Choroid plexus epithelial cell (primary cell): ENCODE results near the gene SRR.

Source experiments
- DNase-seq: peaks from one replicate; pipeline ENCODE4 v3.0.0-alpha.2; 2010; ENCODE audit warnings: low read depth
- H3K4me3 ChIP-seq: 2 replicates; pipeline ENCODE4 v1.5.1; 2011; ENCODE audit warnings: low read depth, mild to moderate bottlenecking, control low read depth, low read length, moderate library complexity
- TF ChIP-seq, protein P1 (sequence below): conservative IDR thresholded peaks from 2 replicates; pipeline ENCODE4 v1.5.1; 2011; ENCODE audit warnings: low read depth, mild to moderate bottlenecking, control low read depth, inconsistent platforms, low read length, moderate library complexity

Gene SRR

DNA sequence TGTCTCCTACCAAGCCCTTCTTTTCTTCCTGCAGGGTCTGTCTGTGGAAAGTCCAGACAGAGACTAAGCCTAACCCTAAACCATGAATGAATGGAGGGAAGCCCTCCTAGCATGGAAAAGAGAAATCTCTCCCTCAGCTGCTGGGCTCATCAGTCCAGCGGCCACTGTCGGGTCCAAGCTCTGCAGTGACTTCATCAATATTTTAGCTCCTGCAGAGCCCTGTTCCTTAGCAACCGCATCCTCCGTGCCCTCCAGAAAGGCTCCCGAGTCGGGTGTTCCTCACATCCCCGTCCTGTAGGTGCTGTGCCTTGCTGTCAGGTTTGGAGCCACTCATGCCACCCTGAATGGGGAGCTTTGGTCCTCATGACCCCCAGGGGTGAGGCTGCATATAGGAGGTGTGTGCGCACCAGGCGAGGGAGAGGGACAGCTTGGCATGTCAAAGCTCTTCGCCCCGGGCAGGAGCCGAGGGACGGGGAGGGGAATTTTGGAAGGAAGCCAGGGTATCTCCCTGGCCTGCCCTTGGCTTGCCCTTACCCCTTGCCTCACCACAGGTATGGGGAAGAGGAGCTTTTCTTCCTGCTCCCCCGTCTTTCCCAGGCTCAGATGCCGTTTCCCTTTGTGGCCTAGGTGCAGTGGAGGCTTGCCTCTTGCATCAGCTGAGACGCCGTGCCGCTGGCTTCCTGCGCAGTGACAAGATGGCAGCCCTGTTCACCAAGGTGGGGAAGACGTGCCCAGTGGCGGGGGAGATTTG lies 57.4 kb downstream of the SRR start:
- TF ChIP-seq, protein P1, sequence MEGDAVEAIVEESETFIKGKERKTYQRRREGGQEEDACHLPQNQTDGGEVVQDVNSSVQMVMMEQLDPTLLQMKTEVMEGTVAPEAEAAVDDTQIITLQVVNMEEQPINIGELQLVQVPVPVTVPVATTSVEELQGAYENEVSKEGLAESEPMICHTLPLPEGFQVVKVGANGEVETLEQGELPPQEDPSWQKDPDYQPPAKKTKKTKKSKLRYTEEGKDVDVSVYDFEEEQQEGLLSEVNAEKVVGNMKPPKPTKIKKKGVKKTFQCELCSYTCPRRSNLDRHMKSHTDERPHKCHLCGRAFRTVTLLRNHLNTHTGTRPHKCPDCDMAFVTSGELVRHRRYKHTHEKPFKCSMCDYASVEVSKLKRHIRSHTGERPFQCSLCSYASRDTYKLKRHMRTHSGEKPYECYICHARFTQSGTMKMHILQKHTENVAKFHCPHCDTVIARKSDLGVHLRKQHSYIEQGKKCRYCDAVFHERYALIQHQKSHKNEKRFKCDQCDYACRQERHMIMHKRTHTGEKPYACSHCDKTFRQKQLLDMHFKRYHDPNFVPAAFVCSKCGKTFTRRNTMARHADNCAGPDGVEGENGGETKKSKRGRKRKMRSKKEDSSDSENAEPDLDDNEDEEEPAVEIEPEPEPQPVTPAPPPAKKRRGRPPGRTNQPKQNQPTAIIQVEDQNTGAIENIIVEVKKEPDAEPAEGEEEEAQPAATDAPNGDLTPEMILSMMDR, result no peak
- H3K4me3 ChIP-seq, result no peak overlapping the region
- no peak for DNase-seq

DNA sequence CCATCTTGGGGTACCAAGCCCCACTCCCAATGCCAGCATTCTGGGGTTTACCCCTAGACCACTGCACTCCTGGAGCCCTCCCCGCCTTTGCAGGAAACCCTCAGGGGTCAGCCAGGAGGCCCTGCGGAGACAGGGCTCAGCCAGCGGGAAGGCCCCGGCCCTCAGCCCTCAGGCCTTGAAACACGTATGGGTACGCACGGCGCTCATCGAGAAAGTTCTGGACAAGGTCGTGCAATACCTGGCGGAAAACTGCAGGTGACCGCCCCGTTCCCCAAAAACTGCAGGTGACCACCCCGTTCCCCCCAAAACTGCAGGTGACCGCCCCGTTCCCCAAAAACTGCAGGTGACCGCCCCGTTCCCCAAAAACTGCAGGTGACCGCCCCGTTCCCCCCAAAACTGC lies 58.3 kb downstream of the SRR start:
- TF ChIP-seq, protein P1, result no peak
- no peak for DNase-seq
- H3K4me3 ChIP-seq, result no peak overlapping the region

DNA sequence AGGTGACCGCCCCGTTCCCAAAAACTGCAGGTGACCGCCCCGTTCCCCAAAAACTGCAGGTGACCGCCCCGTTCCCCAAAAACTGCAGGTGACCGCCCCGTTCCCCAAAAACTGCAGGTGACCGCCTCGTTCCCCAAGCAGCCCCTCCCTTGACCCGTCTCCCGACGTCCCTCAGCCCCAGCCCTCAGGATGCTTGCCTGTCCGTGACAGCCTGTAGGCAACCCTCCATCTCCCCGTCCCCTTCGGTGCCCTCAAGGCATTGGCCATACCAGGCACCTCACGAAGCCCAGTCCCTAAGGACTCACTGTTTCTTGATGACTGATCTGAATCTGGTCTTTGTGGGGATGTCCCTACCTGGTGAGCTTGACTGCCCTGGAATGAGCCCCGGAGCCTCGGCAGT lies 58.7 kb downstream of the SRR start:
- H3K4me3 ChIP-seq, result no peak overlapping the region
- TF ChIP-seq, protein P1, result no peak
- DNase-seq, result no peak

DNA sequence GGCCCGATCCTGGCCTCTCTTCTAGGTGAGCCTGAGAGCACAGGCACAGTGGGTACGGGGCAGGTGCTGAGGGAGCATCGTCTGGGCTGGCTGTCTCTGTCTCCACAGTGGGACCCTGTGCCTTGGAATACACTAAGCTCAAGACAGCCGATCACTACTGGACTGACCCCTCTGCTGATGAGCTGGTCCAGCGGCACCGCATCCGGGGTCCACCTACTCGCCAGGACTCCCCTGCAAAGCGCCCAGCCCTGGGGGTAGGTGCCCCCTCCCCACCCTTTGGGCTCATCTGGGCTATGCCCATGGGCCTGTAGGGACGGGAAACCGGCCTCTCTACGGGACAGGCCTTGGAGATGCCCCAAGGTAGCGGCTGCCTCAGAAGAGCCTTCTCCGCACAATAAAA lies 59.1 kb downstream of the SRR start:
- no peak for DNase-seq
- no peak overlapping the region for H3K4me3 ChIP-seq
- TF ChIP-seq, protein P1, result no peak

DNA sequence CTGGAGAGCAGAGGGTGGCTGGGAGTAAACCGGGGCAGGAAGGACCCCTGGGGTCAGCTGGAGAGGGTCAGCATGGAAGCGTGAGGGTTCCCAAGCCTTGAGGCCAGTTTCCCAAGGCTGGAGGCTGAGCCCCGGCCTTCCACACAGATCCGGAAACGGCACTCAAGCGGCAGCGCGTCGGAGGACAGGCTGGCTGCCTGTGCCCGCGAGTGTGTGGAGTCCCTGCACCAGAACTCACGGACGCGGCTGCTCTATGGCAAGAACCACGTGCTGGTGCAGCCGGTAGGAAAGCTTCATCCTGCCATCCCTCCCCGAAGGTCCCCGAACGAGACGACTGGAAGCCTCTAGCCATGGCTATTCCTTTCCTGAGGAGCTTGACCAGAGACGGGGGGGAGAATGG lies 59.6 kb downstream of the SRR start:
- DNase-seq, result no peak
- TF ChIP-seq, protein P1, result no peak
- H3K4me3 ChIP-seq, result no peak overlapping the region

DNA sequence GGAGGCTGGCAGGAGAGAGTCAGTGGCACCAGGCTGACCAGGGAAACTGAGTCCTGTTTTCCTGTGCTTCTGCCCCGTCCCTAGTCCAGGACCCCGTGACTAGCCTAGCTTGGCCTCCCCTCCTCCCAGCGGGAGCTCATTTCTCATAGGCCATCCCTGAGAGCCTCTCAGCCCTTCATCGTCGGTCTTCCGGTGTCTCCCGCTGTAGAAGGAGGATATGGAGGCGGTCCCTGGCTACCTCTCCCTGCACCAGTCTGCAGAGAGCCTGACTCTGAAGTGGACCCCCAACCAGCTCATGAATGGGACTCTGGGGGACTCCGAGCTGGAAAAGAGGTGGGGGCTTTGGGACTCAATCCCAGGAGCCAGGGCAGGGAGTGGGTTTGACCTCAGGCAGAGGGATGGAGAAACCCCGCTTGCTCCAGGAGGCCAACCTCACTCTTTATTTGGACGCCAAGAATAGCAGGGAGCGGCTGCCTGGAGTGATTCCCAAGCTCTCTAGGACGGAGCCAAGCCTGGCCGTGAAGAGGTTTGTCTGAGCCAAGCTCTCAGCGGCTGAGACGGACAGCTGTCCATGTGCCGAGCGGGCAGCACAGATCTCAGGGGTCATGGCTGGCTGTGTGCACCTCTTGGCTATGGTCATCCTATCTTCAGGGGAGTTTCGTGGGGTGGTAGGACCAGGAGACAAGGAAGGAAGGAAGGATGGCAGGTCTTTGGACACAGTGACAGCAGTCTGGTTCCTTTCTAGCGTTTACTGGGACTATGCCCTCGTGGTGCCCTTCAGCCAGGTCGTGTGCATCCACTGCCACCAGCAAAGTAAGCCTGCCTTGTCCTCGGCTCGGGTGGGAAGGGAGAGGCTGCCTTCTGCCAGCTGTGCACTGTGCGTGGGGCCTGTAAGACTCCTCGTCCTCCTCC lies 60.4 kb downstream of the SRR start:
- TF ChIP-seq, protein P1, result no peak
- no peak for DNase-seq
- H3K4me3 ChIP-seq, result no peak overlapping the region

DNA sequence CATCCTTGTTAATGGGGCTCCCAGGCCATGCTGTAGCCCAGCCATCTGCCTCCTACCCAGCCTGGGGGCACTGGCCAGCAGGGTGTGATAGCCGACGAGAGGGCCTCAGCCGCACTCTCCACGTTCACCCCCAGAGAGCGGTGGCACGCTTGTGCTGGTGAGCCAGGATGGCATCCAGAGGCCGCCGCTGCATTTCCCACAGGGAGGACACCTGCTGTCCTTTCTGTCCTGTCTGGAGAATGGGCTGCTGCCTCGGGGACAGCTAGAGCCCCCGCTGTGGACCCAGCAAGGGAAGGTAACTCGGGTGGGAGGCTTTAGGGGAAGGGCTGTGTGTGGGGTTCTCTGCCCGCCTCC lies 61.0 kb downstream of the SRR start:
- no peak for DNase-seq
- no peak overlapping the region for H3K4me3 ChIP-seq
- TF ChIP-seq, protein P1, result no peak
